NCI-H2081 (cell line): ENCODE results near the gene UROC1.

Experiments used
- DNase-seq, 2 experiments: peaks; one replicate each; lab custom pipeline; 2025; lab: John Stamatoyannopoulos, UW

Gene UROC1

GRCh38 chr3:126516152-126516935 is 1.2 kb downstream of the UROC1 start:
- DNase-seq = no peak

- DNase-seq = peak; percentile 12 to 53
Measured at GRCh38 chr3:126515066-126515706, 2.4 kb downstream of the UROC1 start.

GRCh38 chr3:126514161-126514560 is 3.4 kb downstream of the UROC1 start:
- DNase-seq = no peak

GRCh38 chr3:126512916-126513650 is 4.5 kb downstream of the UROC1 start:
- no peak for DNase-seq

GRCh38 chr3:126512026-126512425 is 5.5 kb downstream of the UROC1 start:
- no peak for DNase-seq

- no peak for DNase-seq
Measured at GRCh38 chr3:126511291-126511690, 6.3 kb downstream of the UROC1 start.

GRCh38 chr3:126510308-126510910 is 7.2 kb downstream of the UROC1 start:
- no peak for DNase-seq

- peak in 1 of 2 experiments; percentile 32 for DNase-seq
Measured at GRCh38 chr3:126509597-126510307, 7.8 kb downstream of the UROC1 start.

GRCh38 chr3:126508564-126508964 is 9.0 kb downstream of the UROC1 start:
- DNase-seq = no peak

- no peak for DNase-seq
Measured at GRCh38 chr3:126507886-126508285, 9.7 kb downstream of the UROC1 start.

- DNase-seq = no peak
Measured at GRCh38 chr3:126503701-126504100, 13.9 kb downstream of the UROC1 start.

- DNase-seq = no peak
Measured at GRCh38 chr3:126502656-126503055, 14.9 kb downstream of the UROC1 start.

GRCh38 chr3:126501736-126502135 is 15.8 kb downstream of the UROC1 start:
- DNase-seq = no peak

- DNase-seq = no peak
Measured at GRCh38 chr3:126501054-126501453, 16.5 kb downstream of the UROC1 start.

GRCh38 chr3:126500016-126500415 is 17.6 kb downstream of the UROC1 start:
- no peak for DNase-seq

GRCh38 chr3:126499401-126499800 is 18.2 kb downstream of the UROC1 start:
- DNase-seq = no peak

- peak in 1 of 2 experiments; percentile 27 for DNase-seq
Measured at GRCh38 chr3:126498929-126499328, 18.6 kb downstream of the UROC1 start.

GRCh38 chr3:126498461-126498860 is 19.1 kb downstream of the UROC1 start:
- DNase-seq = no peak

- no peak for DNase-seq
Measured at GRCh38 chr3:126497956-126498355, 19.6 kb downstream of the UROC1 start.

GRCh38 chr3:126496894-126497850 is 20.4 kb downstream of the UROC1 start:
- DNase-seq = no peak

GRCh38 chr3:126495786-126496185 is 21.8 kb downstream of the UROC1 start:
- no peak for DNase-seq
